Activated CD4-positive, alpha-beta T cell treated with anti-CD3 and anti-CD28 coated beads, Interleukin-2, amount 50 U/mL, for 24 hours (primary cell): ENCODE results near the gene OLA1.
A peak's percentile ranks its signal among the peaks of the same experiment; 100 is the strongest.

Experiments used
- DNase-seq, 2 donors: peaks; one replicate each; pipeline ENCODE4 v3.0.0-alpha.2; 2020; ENCODE audit warnings: low read depth in 1 of 2, low spot score in 1 of 2

The OLA1 gene

GRCh38 chr2:174122185-174122584, 126.1 kb downstream of the OLA1 start:
- no peak for DNase-seq

GRCh38 chr2:174121612-174122011, 126.7 kb downstream of the OLA1 start:
- no peak for DNase-seq

GRCh38 chr2:174121175-174121574, 127.2 kb downstream of the OLA1 start:
- no peak for DNase-seq

- peak in 1 of 2 donors; percentile 2 for DNase-seq
Observed at GRCh38 chr2:174120346-174120745, 128.0 kb downstream of the OLA1 start.

- no peak for DNase-seq
Observed at GRCh38 chr2:174117951-174118930, 130.1 kb downstream of the OLA1 start.

GRCh38 chr2:174112073-174112472, 136.3 kb downstream of the OLA1 start:
- DNase-seq = no peak

GRCh38 chr2:174108579-174108978, 139.8 kb downstream of the OLA1 start:
- DNase-seq = no peak

- DNase-seq = no peak
Observed at GRCh38 chr2:174106736-174107135, 141.6 kb downstream of the OLA1 start.

GRCh38 chr2:174094542-174094941, 153.8 kb downstream of the OLA1 start:
- no peak for DNase-seq

GRCh38 chr2:174090476-174090875, 157.9 kb downstream of the OLA1 start:
- no peak for DNase-seq

- no peak for DNase-seq
Observed at GRCh38 chr2:174088706-174089460, 159.4 kb downstream of the OLA1 start.

GRCh38 chr2:174086708-174087107, 161.6 kb downstream of the OLA1 start:
- no peak for DNase-seq

GRCh38 chr2:174085781-174086180, 162.6 kb downstream of the OLA1 start:
- DNase-seq = no peak

GRCh38 chr2:174083843-174084458, 164.4 kb downstream of the OLA1 start:
- DNase-seq = no peak

GRCh38 chr2:174080672-174081121, 167.6 kb downstream of the OLA1 start:
- no peak for DNase-seq

- no peak for DNase-seq
Observed at GRCh38 chr2:174078275-174078674, 170.1 kb downstream of the OLA1 start.

- no peak for DNase-seq
Observed at GRCh38 chr2:174076975-174077374, 171.4 kb downstream of the OLA1 start.

- DNase-seq = no peak
Observed at GRCh38 chr2:174076040-174076439, 172.3 kb downstream of the OLA1 start.

GRCh38 chr2:174074831-174075230, 173.5 kb downstream of the OLA1 start:
- no peak for DNase-seq

GRCh38 chr2:174072857-174073256, 175.5 kb downstream of the OLA1 start:
- no peak for DNase-seq

- DNase-seq = no peak
Observed at GRCh38 chr2:174072069-174072468, 176.3 kb downstream of the OLA1 start.

GRCh38 chr2:174071321-174071720, 177.0 kb downstream of the OLA1 start:
- no peak for DNase-seq
